T-helper 1 cell (primary cell): ENCODE measurements around the gene BEST2.
A peak's percentile ranks its signal among the peaks of the same experiment; 100 is the strongest.
"Not testable (repeated sequence)": the region's sequence is repeated elsewhere in the genome, so short reads cannot be mapped to it uniquely, and the experiment has no call there.

Source experiments
- DNase-seq, 5 donors: peaks; one replicate each; pipeline ENCODE4 v3.0.0-alpha.2; 2012 to 2020

BEST2 gene

DNA sequence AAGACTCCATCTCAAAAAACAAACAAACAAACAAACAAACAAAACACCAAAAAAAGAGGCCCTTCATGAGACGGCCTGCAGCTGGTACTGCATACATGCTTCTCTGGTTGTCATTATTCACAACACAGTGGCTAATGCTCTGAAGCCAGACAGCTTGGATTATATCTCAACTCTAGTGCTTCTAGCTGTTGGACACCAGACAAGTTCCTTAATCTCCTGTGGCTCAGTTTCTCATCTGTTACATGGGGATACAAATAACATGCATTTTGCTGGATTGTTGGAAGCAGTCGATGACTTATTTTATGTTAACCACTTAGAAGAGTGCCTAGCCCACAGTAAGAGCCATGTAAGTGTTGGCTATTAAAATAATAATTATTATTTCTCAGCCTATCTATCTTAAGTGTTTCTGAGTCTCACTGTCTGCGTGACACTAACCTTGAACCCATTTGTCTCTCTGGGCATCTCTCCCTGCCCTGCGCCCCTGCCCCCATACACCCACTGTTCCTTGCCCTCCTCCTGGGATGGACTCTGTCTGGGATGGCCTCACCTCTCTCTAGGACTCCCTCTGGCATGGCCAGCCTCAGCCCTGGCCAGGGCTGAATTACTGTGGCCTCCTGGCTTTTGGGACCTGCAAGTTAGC lies 36.6 kb downstream of the BEST2 start:
- DNase-seq, result no peak

DNA sequence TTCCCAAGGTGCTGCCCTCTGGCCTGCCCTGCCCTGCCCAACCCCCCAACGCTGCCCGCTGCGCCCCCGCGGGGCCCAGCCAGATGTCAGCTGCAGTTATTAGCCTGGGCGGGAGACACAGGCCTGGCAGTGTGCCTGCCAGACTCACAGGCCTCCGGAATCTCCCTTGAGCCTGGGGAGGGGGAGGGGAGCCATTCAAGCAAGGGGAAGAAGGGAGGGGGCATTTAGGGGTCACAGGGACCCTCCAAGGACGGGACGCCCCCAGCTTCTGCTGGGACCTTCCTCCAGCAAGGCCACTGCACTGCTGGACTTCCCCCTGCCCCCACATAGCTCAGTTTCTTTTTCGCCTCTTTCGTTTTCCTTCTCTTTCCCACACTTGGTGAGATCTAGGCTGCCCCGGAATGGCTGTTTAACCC lies 37.1 kb downstream of the BEST2 start:
- peak in 3 of 5 donors; percentile 49 to 57 (median 53) for DNase-seq

- peak in 1 of 5 donors; percentile 42 for DNase-seq
Measured at GRCh38 chr19:12789098-12789903, 37.7 kb downstream of the BEST2 start.

DNA sequence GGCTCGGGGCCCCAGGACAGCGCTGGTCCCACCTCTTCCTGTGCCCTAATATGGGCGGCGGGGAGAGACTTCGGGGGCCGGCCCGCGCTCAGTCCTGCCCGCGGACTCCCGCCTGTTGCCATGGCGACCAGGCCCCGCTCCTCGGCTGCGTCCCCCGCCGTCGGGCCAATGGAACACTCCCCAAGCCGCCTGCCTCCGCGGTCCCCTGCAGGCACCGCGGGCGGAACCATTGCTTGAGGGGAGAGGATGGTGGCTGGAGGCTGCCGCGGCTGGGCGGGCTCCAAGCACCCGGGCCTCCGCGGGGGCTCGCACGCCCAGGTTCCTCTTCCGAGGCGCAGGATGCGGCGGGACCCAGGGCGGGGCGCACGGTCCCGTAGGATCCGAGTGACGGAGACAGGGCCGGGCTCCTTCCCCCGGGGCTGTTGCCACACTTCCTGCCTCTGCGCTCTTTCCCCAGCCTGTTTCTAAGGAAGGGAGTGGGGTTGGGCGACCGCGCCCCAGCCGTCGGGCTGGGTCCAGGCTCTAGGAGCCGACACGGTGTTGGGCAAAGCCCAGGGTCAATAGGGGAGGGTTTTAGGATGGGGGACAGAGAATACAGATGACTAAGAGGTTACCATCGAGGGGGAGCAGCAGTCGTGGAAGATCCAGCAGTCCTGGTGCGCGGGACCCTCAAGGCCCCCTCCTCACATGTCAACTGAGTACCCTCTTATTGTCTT lies 38.5 kb downstream of the BEST2 start:
- peak; percentile 83 to 99 (median 91) for DNase-seq

DNA sequence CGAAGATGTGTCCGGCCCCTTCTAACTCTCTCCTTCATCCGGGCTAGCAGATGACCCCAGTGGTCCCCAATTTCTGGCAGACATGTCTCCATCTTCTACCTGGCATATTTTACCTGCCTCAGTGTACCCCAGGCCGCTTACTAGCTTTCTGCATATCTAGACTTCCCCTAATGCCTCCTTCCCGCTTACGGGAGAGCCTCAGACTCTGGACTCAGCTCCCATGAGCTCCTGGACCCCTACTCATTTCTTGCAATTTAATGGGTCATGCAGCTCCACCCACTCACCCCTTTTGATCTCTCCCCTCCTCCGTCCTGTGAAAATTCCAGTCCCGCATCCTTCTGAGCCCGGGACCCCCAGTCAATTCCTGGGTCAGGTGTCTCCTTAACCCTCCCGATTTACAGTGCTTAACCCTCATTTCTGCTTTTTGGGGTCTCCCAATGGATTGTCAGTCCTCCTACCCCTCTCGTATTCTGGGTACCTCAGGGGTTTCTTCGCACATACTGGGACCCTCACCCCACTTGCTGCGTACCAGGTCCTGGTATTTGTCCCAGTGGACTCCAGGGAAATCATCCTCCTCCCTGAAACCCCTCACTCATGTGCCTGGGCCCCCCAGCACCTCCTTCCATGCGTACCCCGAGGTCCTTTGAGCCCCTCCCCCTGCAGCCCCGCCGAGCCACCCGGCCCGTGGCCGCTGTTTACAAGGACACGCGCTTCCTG lies 39.2 kb downstream of the BEST2 start:
- DNase-seq, result no peak

GRCh38 chr19:12791345-12792050 lies 39.9 kb downstream of the BEST2 start, which contains the start of gene JUNB:
JUNB (plus strand) TSS chr19:12791486; CDS start chr19:12791772, 286 bp downstream.
- DNase-seq, result peak; percentile 93 to 98 (median 95)

- DNase-seq, result peak; percentile 49 to 88 (median 61)
Measured at GRCh38 chr19:12792051-12792852, 40.7 kb downstream of the BEST2 start.

- peak in 3 of 5 donors; percentile 41 to 57 (median 42) for DNase-seq
Measured at GRCh38 chr19:12792853-12793289, 41.3 kb downstream of the BEST2 start.

DNA sequence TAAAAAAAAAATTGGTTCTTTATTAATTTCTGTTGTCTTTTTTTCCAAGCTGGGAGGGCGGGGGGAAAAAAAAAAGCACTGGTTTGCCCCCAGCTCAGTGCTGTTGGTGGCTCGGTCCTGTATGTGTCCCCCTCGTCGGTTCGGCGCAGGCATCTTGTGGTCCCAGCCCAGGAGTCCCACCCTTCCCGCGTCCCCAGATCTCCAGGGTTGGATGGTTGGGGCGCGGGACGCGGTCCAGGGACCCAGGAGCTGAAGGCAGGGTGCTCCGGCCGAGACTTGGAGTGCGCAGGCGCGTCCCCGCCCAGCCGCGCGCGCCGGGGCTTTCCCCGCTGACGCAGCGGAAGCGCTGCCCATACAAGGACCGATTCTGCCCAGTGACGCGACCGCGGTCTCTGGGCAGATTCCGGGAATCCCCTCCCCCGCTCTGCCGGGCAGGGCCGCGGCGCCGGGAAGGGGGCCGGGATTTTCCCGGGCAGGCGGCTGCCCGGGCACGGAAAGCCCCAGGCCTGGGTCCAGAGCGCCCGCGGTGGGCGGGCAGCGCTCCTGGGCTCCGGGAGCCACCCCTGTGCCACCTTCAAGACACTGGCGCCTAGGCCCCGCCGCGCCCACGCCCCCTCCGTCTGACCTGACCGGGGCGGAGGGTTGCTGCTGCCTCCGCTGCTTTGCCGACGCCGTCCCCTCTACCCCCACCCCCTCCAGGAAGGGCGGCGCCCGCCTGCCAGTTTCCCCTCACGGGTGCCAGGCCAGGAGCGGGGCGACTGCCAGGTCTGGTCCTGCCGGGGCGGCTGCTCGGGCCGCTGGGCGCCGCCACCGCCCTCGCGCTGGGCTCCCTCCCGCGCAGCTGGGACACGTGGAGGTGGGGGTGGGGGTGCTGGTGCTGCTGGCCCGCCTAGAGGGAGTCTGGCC lies 42.0 kb downstream of the BEST2 start:
- DNase-seq, result peak; percentile 90 to 98 (median 93)

- DNase-seq, result peak in 1 of 5 donors; percentile 43
Measured at GRCh38 chr19:12794196-12794941, 42.8 kb downstream of the BEST2 start.

DNA sequence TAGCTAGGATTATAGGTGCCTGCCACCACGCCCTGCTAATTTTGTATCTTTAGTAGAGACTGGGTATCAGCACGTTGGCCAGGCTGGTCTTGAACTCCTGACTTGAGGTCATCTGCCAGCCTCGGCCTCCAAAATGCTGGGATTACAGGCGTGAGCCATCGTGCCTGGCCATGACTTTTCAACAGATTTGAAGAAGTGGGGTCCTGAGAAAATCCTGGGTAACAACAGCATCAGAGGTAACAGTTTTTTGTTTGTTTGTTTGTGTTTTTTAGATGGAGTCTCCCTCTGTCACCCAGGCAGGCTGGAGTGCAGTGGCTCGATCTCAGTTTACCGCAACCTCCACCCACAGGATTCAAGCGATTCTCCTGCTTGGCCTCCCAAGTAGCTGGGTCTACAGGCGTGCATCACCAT lies 43.4 kb downstream of the BEST2 start:
- DNase-seq, result no peak

- DNase-seq, result peak; percentile 47 to 82 (median 62)
Measured at GRCh38 chr19:12796146-12797071, 44.8 kb downstream of the BEST2 start.

DNA sequence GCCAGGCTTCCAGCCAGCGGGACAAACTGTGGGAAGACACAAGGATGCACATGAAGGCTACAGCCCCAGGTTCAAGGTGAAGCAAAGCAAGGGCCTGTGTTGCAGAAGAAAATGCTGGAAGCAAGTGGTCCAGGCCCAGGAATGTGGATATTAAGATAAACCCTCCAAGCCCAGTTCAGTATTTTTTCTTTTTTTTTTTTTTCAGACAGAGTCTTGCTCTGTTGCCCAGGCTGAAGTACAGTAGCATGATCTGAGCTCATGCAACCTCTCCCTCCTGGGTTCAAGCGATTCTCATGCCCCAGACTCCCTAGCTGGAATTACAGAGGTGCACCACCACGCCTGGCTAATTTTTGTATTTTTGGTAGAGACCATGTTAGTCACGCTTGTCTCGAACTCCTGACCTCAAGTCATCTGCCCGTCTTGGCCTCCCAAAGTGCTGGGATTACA lies 45.6 kb downstream of the BEST2 start:
- DNase-seq, result no peak

DNA sequence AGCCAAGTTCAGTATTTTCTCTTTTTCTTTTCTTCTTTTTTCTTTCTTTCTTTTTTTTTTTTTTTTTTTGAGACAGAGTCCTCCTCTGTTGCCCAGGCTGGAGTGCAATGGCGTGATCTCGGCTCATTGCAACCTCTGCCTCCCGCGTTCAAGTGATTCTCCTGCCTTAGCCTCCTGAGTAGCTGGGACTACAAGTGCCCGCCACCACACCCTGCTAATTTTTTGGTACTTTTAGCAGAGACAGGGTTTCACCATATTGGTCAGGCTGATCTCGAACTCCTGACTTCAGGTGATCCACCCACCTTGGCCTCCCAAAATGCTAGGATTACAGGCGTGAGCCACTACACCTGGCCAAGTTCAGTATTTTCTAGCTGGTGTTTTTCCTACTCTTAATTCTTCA lies 46.0 kb downstream of the BEST2 start:
- not testable (repeated sequence) for DNase-seq

GRCh38 chr19:12799742-12800465 lies 48.3 kb downstream of the BEST2 start:
- no peak for DNase-seq

- DNase-seq, result no peak
Measured at GRCh38 chr19:12800466-12800770, 48.8 kb downstream of the BEST2 start.

DNA sequence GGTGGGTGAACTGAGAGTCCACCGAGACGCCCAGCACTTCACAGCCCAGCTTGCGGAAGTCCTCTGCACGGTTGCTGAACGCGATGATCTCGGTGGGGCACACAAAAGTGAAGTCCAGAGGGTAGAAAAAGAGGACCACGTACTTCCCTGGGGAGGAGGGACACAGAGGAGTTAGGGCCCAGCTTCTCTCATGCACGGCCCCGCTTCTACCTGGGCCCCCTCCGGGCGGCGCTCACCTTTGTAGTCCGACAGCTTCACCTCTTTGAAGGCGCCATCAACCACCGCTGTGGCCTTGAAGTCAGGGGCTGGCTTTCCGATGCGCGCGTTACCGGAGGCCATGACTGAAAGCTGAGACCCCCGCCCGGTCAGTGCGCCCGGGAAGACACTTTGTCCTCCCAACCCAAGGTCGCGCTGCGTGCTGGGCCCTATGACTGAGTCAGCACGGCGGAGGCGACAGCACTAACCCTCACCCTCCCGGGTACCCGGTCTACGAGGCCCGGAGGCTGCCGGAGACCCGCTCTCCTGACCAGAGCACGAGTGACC lies 49.4 kb downstream of the BEST2 start:
- no peak for DNase-seq
